WTC11 (cell line): Measurements from ENCODE around the gene KDM4C. TPM values are rescaled to one million over a fixed set of nuclear protein-coding genes. Genes with fewer than 3 reads are reported as not detected.
A peak's percentile ranks its signal among the peaks of the same experiment; 100 is the strongest.

Source experiments
- ATAC-seq: fragments of 200-7000 bp; cut with Tn5 transposase; 2 replicates; pipeline ENCODE4 v1.10.0; 2021; ENCODE audit warnings: mild to moderate bottlenecking, moderate library complexity
- CTCF ChIA-PET: fragments of 300-600 bp; sonication (Branson Sonifier 250); formaldehyde crosslinking; loops from one replicate; lab custom pipeline; 2021; ENCODE audit warnings: antibody characterized with exemption; lab: Charles Lee
- POLR2A ChIA-PET: fragments of 350-600 bp; sonication (Branson Sonifier 250); formaldehyde crosslinking; loops from one replicate; lab custom pipeline; 2021; ENCODE audit warnings: antibody characterized with exemption; lab: Charles Lee
- DNase-seq: peaks from one replicate; pipeline ENCODE4 v3.0.0; 2021; ENCODE audit warnings: low spot score
- H3K27ac Mint-ChIP-seq: 2 replicates; pipeline ENCODE4 v1.8.0; 2021; ENCODE audit warnings: mixed read lengths
- H3K27me3 Mint-ChIP-seq: 2 replicates; pipeline ENCODE4 v1.8.0; 2021; ENCODE audit warnings: low read depth, mild to moderate bottlenecking, moderate library complexity, mixed read lengths
- H3K36me3 Mint-ChIP-seq: 2 replicates; pipeline ENCODE4 v1.8.0; 2021; ENCODE audit warnings: mixed read lengths
- H3K4me1 Mint-ChIP-seq: 2 replicates; pipeline ENCODE4 v1.8.0; 2022; ENCODE audit warnings: mixed read lengths
- H3K4me3 Mint-ChIP-seq: 2 replicates; pipeline ENCODE4 v1.8.0; 2021; ENCODE audit warnings: mild to moderate bottlenecking, moderate library complexity, mixed read lengths
- H3K9me3 Mint-ChIP-seq: 2 replicates; pipeline ENCODE4 v1.8.0; 2021; ENCODE audit warnings: mixed read lengths
- AR ChIP-seq: fragments of 250-450 bp; sonication (Bioruptor Pico); IDR thresholded peaks from 2 replicates; pipeline ENCODE4 v1.9.0; 2021; ENCODE audit warnings: mild to moderate bottlenecking
- ATF1 ChIP-seq: sonication (generic); formaldehyde crosslinking; IDR thresholded peaks from 2 replicates; pipeline ENCODE4 v1.8.1; 2023; ENCODE audit warnings: mild to moderate bottlenecking, moderate library complexity, missing genetic modification reagents
- ATF3 ChIP-seq: sonication (generic); formaldehyde crosslinking; conservative IDR thresholded peaks from 2 replicates; pipeline ENCODE4 v1.8.1; 2022; ENCODE audit warnings: mild to moderate bottlenecking, missing genetic modification reagents
- ATF6 ChIP-seq: sonication (generic); formaldehyde crosslinking; IDR thresholded peaks from 2 replicates; pipeline ENCODE4 v1.8.1; 2023; ENCODE audit warnings: mild to moderate bottlenecking, missing genetic modification reagents
- CBFB ChIP-seq: sonication (generic); formaldehyde crosslinking; IDR thresholded peaks from 2 replicates; pipeline ENCODE4 v1.8.1; 2022; ENCODE audit warnings: mild to moderate bottlenecking, low read depth, missing genetic modification reagents
- E2F5 ChIP-seq: sonication (generic); formaldehyde crosslinking; IDR thresholded peaks from 2 replicates; pipeline ENCODE4 v1.8.1; 2022; ENCODE audit warnings: mild to moderate bottlenecking, moderate library complexity, missing genetic modification reagents
- FOXK1 ChIP-seq: sonication (generic); formaldehyde crosslinking; IDR thresholded peaks from 2 replicates; pipeline ENCODE4 v1.8.0; 2022; ENCODE audit warnings: mild to moderate bottlenecking, moderate library complexity, missing genetic modification reagents
- GRHL2 ChIP-seq: fragments of 250-450 bp; sonication (Bioruptor Pico); IDR thresholded peaks from 2 replicates; pipeline ENCODE4 v1.8.0; 2022; ENCODE audit warnings: mild to moderate bottlenecking, moderate library complexity; ENCODE audit not compliant: insufficient replicate concordance, severe bottlenecking
- KAT7 ChIP-seq: sonication (generic); formaldehyde crosslinking; IDR thresholded peaks from 2 replicates; pipeline ENCODE4 v1.8.1; 2023; ENCODE audit warnings: missing genetic modification reagents, mild to moderate bottlenecking, borderline replicate concordance
- PRDM15 ChIP-seq: sonication (generic); formaldehyde crosslinking; IDR thresholded peaks from 2 replicates; pipeline ENCODE4 v1.8.0; 2022; ENCODE audit warnings: missing genetic modification reagents
- SOX15 ChIP-seq: fragments of 250-450 bp; sonication (Bioruptor Pico); IDR thresholded peaks from 2 replicates; pipeline ENCODE4 v1.9.0; 2021; ENCODE audit warnings: mild to moderate bottlenecking
- STAT6 ChIP-seq: sonication (generic); formaldehyde crosslinking; conservative IDR thresholded peaks from 2 replicates; pipeline ENCODE4 v1.8.1; 2023; ENCODE audit warnings: mild to moderate bottlenecking, low read depth, missing genetic modification reagents, moderate library complexity
- TP53 ChIP-seq: sonication (generic); formaldehyde crosslinking; IDR thresholded peaks from 2 replicates; pipeline ENCODE4 v1.8.1; 2023; ENCODE audit warnings: mild to moderate bottlenecking, missing genetic modification reagents
- USF1 ChIP-seq: sonication (generic); formaldehyde crosslinking; IDR thresholded peaks from 2 replicates; pipeline ENCODE4 v1.8.0; 2022; ENCODE audit warnings: mild to moderate bottlenecking, missing genetic modification reagents
- ZBTB21 ChIP-seq: sonication (generic); formaldehyde crosslinking; IDR thresholded peaks from 2 replicates; pipeline ENCODE4 v1.8.1; 2023; ENCODE audit warnings: mild to moderate bottlenecking, missing genetic modification reagents, borderline replicate concordance
- ZNF232 ChIP-seq: sonication (generic); formaldehyde crosslinking; IDR thresholded peaks from 2 replicates; pipeline ENCODE4 v1.8.0; 2022; ENCODE audit warnings: mild to moderate bottlenecking, missing genetic modification reagents
- ZNF263 ChIP-seq: sonication (generic); formaldehyde crosslinking; IDR thresholded peaks from 2 replicates; pipeline ENCODE4 v1.8.1; 2022; ENCODE audit warnings: low read depth, mild to moderate bottlenecking, moderate library complexity, missing genetic modification reagents
- ZNF317 ChIP-seq: sonication (generic); formaldehyde crosslinking; IDR thresholded peaks from 2 replicates; pipeline ENCODE4 v1.8.1; 2023; ENCODE audit warnings: low read depth, mild to moderate bottlenecking, moderate library complexity, missing genetic modification reagents, borderline replicate concordance
- ZNF396 ChIP-seq: fragments of 250-450 bp; sonication (Bioruptor Pico); IDR thresholded peaks from 2 replicates; pipeline ENCODE4 v1.8.0; 2021; ENCODE audit warnings: mild to moderate bottlenecking, moderate library complexity, borderline replicate concordance
- ZNF423 ChIP-seq: fragments of 250-450 bp; sonication (Bioruptor Pico); IDR thresholded peaks from 2 replicates; pipeline ENCODE4 v2.1.2; 2022; ENCODE audit warnings: mild to moderate bottlenecking, moderate library complexity
- total RNA-seq: library from RNA; stranded (reverse); gene quantifications from 3 replicates; pipeline ENCODE4 v1.2.3, GENCODE V29; 2021

Gene KDM4C
- total RNA-seq, 1 experiment from 2014 or later: 29.2 TPM

- peak overlapping the region; percentile 60 for H3K27ac Mint-ChIP-seq
- H3K27me3 Mint-ChIP-seq: no peaks in the 10 kb centered on the region
- ChIA-PET POLR2A (no interaction called here), CTCF (no interaction called here)
- ATAC-seq: no peak
- no peaks in the 10 kb centered on the region for H3K36me3 Mint-ChIP-seq
- no peak for DNase-seq
- peaks cover 41% of the 10 kb centered on the region for H3K4me1 Mint-ChIP-seq
- TF ChIP-seq ZNF423 (CRISPR knock-in tag) (no peak), ZNF396 (CRISPR knock-in tag) (no peak), ZNF263 (no peak), PRDM15 (CRISPR knock-in tag) (no peak), GRHL2 (CRISPR knock-in tag) (no peak), KAT7 (CRISPR knock-in tag) (no peak), FOXK1 (CRISPR knock-in tag) (no peak), E2F5 (no peak), ZBTB21 (no peak), ZNF317 (no peak), ZNF232 (no peak), ATF1 (CRISPR knock-in tag) (no peak), AR (CRISPR knock-in tag) (no peak), TP53 (no peak), ATF3 (CRISPR knock-in tag) (no peak)
- no peaks in the 10 kb centered on the region for H3K9me3 Mint-ChIP-seq
- H3K4me3 Mint-ChIP-seq: no peak overlapping the region
Measured at GRCh38 chr9:6927838-6928237, 170.1 kb downstream of the KDM4C start.

- Mint-ChIP-seq H3K4me3 (no peak overlapping the region), H3K27me3 (no peaks in the 10 kb centered on the region), H3K9me3 (0 out of 2 replicates have a peak, but pooled peaks cover 2% of the 10 kb centered on the region), H3K27ac (no peak overlapping the region), H3K36me3 (no peaks in the 10 kb centered on the region), H3K4me1 (peaks cover 35% of the 10 kb centered on the region)
- POLR2A ChIA-PET: no interaction called here
- ATAC-seq: no peak
- TF ChIP-seq STAT6 (CRISPR knock-in tag): no peak
- TF ChIP-seq USF1 (CRISPR knock-in tag): no peak
- TF ChIP-seq SOX15 (CRISPR knock-in tag): no peak
- TF ChIP-seq CBFB (CRISPR knock-in tag): no peak
- TF ChIP-seq ATF6: no peak
- no peak for TF ChIP-seq ZBTB21
- CTCF ChIA-PET: interaction anchor here (0.9 kb wide), 1 partner anchor 102 kb away, joined by 4 read pairs; no protein-coding TSS in a partner anchor
- DNase-seq: no peak
Measured at GRCh38 chr9:6928863-6929262, 171.1 kb downstream of the KDM4C start.
